TTC549 (cell line): ENCODE data around the gene HOXA3.

Experiments
- FAIRE-seq: peaks from 2 replicates; lab custom pipeline; 2012; peaks lifted over from hg19 to GRCh38; lab: Jason Lieb, UNC

HOXA3 gene

GRCh38 chr7:27151931-27152815, at the start of gene HOXA3:
Gene HOXA3 (minus strand): TSS chr7:27152583. CDS start chr7:27110640, 41,943 bp downstream.
- no peak for FAIRE-seq

GRCh38 chr7:27201580-27202017, 49.2 kb upstream of the HOXA3 start:
- no peak for FAIRE-seq

GRCh38 chr7:27200761-27201579, 48.6 kb upstream of the HOXA3 start:
- no peak for FAIRE-seq

- FAIRE-seq: no peak
Observed at GRCh38 chr7:27199849-27200760, 47.7 kb upstream of the HOXA3 start, which contains the start of gene HOXA13. Gene HOXA13 (minus strand): TSS chr7:27200091. CDS start chr7:27200077, 14 bp downstream.

- FAIRE-seq: no peak
Observed at GRCh38 chr7:27198871-27199801, 46.8 kb upstream of the HOXA3 start.

GRCh38 chr7:27198138-27198841, 45.9 kb upstream of the HOXA3 start:
- FAIRE-seq: no peak

GRCh38 chr7:27197137-27198042, 45.0 kb upstream of the HOXA3 start:
- FAIRE-seq: no peak

GRCh38 chr7:27196287-27196767, 43.9 kb upstream of the HOXA3 start:
- FAIRE-seq: peak; percentile 73

GRCh38 chr7:27194686-27195379, 42.5 kb upstream of the HOXA3 start:
- FAIRE-seq: no peak

GRCh38 chr7:27194002-27194352, 41.6 kb upstream of the HOXA3 start:
- FAIRE-seq: no peak

- FAIRE-seq: no peak
Observed at GRCh38 chr7:27193335-27194001, 41.1 kb upstream of the HOXA3 start.

- FAIRE-seq: no peak
Observed at GRCh38 chr7:27192546-27193334, 40.4 kb upstream of the HOXA3 start.

GRCh38 chr7:27191833-27192545, 39.6 kb upstream of the HOXA3 start:
- no peak for FAIRE-seq

GRCh38 chr7:27191161-27191731, 38.9 kb upstream of the HOXA3 start:
- FAIRE-seq: no peak

- no peak for FAIRE-seq
Observed at GRCh38 chr7:27189997-27190748, 37.8 kb upstream of the HOXA3 start.
